Mononuclear cell (primary cell): ENCODE results near the gene BLACAT1. TPM values are rescaled to one million over a fixed set of nuclear protein-coding genes. Genes with fewer than 3 reads are reported as not detected.

ENCODE experiments used
- H3K27me3 ChIP-seq: 2 replicates; pipeline ENCODE4 v1.6.0; 2011; ENCODE audit warnings: low read length, control low read depth; ENCODE audit not compliant: insufficient read depth
- H3K4me1 ChIP-seq: 2 replicates; pipeline ENCODE4 v1.5.1; 2011; ENCODE audit warnings: mild to moderate bottlenecking, low read length, control low read depth; ENCODE audit not compliant: insufficient read depth
- H3K4me3 ChIP-seq: 2 replicates; pipeline ENCODE4 v1.5.1; 2011; ENCODE audit warnings: mild to moderate bottlenecking, low read length, moderate library complexity
- H3K9me3 ChIP-seq: 2 replicates; pipeline ENCODE4 v1.5.1; 2011; ENCODE audit warnings: low read depth, mild to moderate bottlenecking, control low read depth, low read length
- total RNA-seq: library from RNA; depleted of rRNA; stranded (reverse); fragments of >200 nt; gene quantifications from one replicate; pipeline ENCODE4 v1.2.3, GENCODE V29; 2012

Gene BLACAT1
- total RNA-seq, 1 donor, result not detected

- Histone ChIP-seq H3K4me1 (peaks cover 15% of the 10 kb centered on the region), H3K9me3 (no peaks in the 10 kb centered on the region), H3K4me3 (no peak overlapping the region), H3K27me3 (peaks cover 46% of the 10 kb centered on the region)
These were observed 3.5 kb downstream of the BLACAT1 start for GRCh38 chr1:205452364-205452763.

- peaks cover 44% of the 10 kb centered on the region for H3K27me3 ChIP-seq
- peaks cover 15% of the 10 kb centered on the region for H3K4me1 ChIP-seq
- no peaks in the 10 kb centered on the region for H3K9me3 ChIP-seq
- H3K4me3 ChIP-seq, result no peak overlapping the region
These were observed 4.1 kb downstream of the BLACAT1 start for GRCh38 chr1:205451759-205452164.

- Histone ChIP-seq H3K27me3 (peaks cover 40% of the 10 kb centered on the region), H3K9me3 (no peaks in the 10 kb centered on the region), H3K4me1 (peaks cover 10% of the 10 kb centered on the region), H3K4me3 (no peak overlapping the region)
These were observed 4.6 kb downstream of the BLACAT1 start for GRCh38 chr1:205451202-205451601.

GRCh38 chr1:205450448-205450847 is 5.4 kb downstream of the BLACAT1 start:
- Histone ChIP-seq H3K4me3 (no peak overlapping the region), H3K9me3 (no peaks in the 10 kb centered on the region), H3K27me3 (peaks cover 32% of the 10 kb centered on the region), H3K4me1 (peaks cover 2% of the 10 kb centered on the region)

GRCh38 chr1:205449750-205450443 is 5.9 kb downstream of the BLACAT1 start:
- H3K4me3 ChIP-seq, result no peak overlapping the region
- peaks cover 27% of the 10 kb centered on the region for H3K27me3 ChIP-seq
- no peaks in the 10 kb centered on the region for H3K9me3 ChIP-seq
- H3K4me1 ChIP-seq, result no peaks in the 10 kb centered on the region

- Histone ChIP-seq H3K9me3 (no peaks in the 10 kb centered on the region), H3K27me3 (peaks cover 22% of the 10 kb centered on the region), H3K4me1 (no peaks in the 10 kb centered on the region), H3K4me3 (no peak overlapping the region)
These were observed 6.5 kb downstream of the BLACAT1 start for GRCh38 chr1:205449254-205449749.

GRCh38 chr1:205448540-205449253 is 7.1 kb downstream of the BLACAT1 start:
- Histone ChIP-seq H3K4me3 (no peak overlapping the region), H3K27me3 (peaks cover 17% of the 10 kb centered on the region), H3K4me1 (no peaks in the 10 kb centered on the region), H3K9me3 (no peaks in the 10 kb centered on the region)

- H3K27me3 ChIP-seq, result peaks cover 9% of the 10 kb centered on the region
These were observed 8.1 kb downstream of the BLACAT1 start for GRCh38 chr1:205447457-205448341.

GRCh38 chr1:205446828-205447227 is 9.0 kb downstream of the BLACAT1 start:
- Histone ChIP-seq H3K27me3 (peaks cover under 1% of the 10 kb centered on the region), H3K9me3 (no peaks in the 10 kb centered on the region), H3K4me3 (no peak overlapping the region), H3K4me1 (peaks cover 7% of the 10 kb centered on the region)

More at GRCh38 chr1:205447457-205448341, 8.1 kb downstream of the BLACAT1 start:
- Histone ChIP-seq H3K4me3 (no peak overlapping the region), H3K4me1 (no peaks in the 10 kb centered on the region), H3K9me3 (no peaks in the 10 kb centered on the region)

GRCh38 chr1:205445646-205445935 is 10.3 kb downstream of the BLACAT1 start:
- H3K4me1 ChIP-seq, result peaks cover 19% of the 10 kb centered on the region

GRCh38 chr1:205444931-205445645 is 10.8 kb downstream of the BLACAT1 start:
- Histone ChIP-seq H3K27me3 (no peaks in the 10 kb centered on the region), H3K9me3 (no peaks in the 10 kb centered on the region), H3K4me3 (no peak overlapping the region), H3K4me1 (peaks cover 24% of the 10 kb centered on the region)

More at GRCh38 chr1:205445646-205445935, 10.3 kb downstream of the BLACAT1 start:
- no peaks in the 10 kb centered on the region for H3K9me3 ChIP-seq
- no peaks in the 10 kb centered on the region for H3K27me3 ChIP-seq
- H3K4me3 ChIP-seq, result no peak overlapping the region

GRCh38 chr1:205444300-205444930 is 11.4 kb downstream of the BLACAT1 start:
- Histone ChIP-seq H3K4me1 (peaks cover 28% of the 10 kb centered on the region), H3K9me3 (no peaks in the 10 kb centered on the region), H3K4me3 (no peak overlapping the region), H3K27me3 (no peaks in the 10 kb centered on the region)

- Histone ChIP-seq H3K4me3 (no peak overlapping the region), H3K27me3 (no peaks in the 10 kb centered on the region), H3K4me1 (peaks cover 28% of the 10 kb centered on the region), H3K9me3 (no peaks in the 10 kb centered on the region)
These were observed 12.1 kb downstream of the BLACAT1 start for GRCh38 chr1:205443585-205444299.
